Ascending aorta (tissue), 2 donors: Measurements from ENCODE around the gene SORCS2. TPM values are rescaled to one million over a fixed set of nuclear protein-coding genes. Genes with fewer than 3 reads are reported as not detected.

Source experiments
- DNase-seq, 2 donors: peaks; one replicate each; pipeline ENCODE4 v3.0.0-alpha.2; 2019; ENCODE audit warnings: low spot score in 2 of 2
- H3K27ac ChIP-seq, 2 donors: fragments of 200-600 bp; sonication (generic); one replicate each; pipeline ENCODE4 v1.5.1; 2016 to 2017; ENCODE audit warnings: mild to moderate bottlenecking in 1 of 2
- H3K27me3 ChIP-seq: fragments of 200-600 bp; sonication (generic); one replicate; pipeline ENCODE4 v1.5.1; 2017
- H3K36me3 ChIP-seq, 2 donors: fragments of 200-600 bp; sonication (generic); one replicate each; pipeline ENCODE4 v1.5.1; 2016
- H3K4me1 ChIP-seq, 2 donors: fragments of 200-600 bp; sonication (generic); one replicate each; pipeline ENCODE4 v1.5.1; 2016 to 2017; ENCODE audit warnings: mild to moderate bottlenecking in 1 of 2
- H3K4me3 ChIP-seq, 2 donors: fragments of 200-600 bp; sonication (generic); one replicate each; pipeline ENCODE4 v1.5.1; 2016 to 2017; ENCODE audit warnings: mild to moderate bottlenecking in 1 of 2
- H3K9me3 ChIP-seq, 2 donors: fragments of 200-600 bp; sonication (generic); one replicate each; pipeline ENCODE4 v1.5.1; 2016
- intact Hi-C: fragments of 100-400 bp; cut with DNase I; formaldehyde crosslinking; loops from one replicate; pipeline ENCODE4 v1.15.1; 2023
- total RNA-seq: library from RNA; depleted of rRNA; stranded (reverse); fragments of >200 nt; gene quantifications from one replicate; pipeline ENCODE4 v1.1.0, GENCODE V29; 2016
- TF ChIP-seq, protein P1 (sequence below), 3 experiments: fragments of 200-600 bp in 2 of 3; fragments of 450-650 bp in 1 of 3; sonication (generic) in 2 of 3; IDR thresholded peaks; one replicate each; pipeline ENCODE4 v1.5.1; 2016 to 2019; ENCODE audit warnings: antibody characterized with exemption in 3 of 3, mild to moderate bottlenecking in 1 of 3, moderate library complexity in 1 of 3

SORCS2 gene
- total RNA-seq, 1 donor from 2014 or later, result 0.32 TPM

DNA sequence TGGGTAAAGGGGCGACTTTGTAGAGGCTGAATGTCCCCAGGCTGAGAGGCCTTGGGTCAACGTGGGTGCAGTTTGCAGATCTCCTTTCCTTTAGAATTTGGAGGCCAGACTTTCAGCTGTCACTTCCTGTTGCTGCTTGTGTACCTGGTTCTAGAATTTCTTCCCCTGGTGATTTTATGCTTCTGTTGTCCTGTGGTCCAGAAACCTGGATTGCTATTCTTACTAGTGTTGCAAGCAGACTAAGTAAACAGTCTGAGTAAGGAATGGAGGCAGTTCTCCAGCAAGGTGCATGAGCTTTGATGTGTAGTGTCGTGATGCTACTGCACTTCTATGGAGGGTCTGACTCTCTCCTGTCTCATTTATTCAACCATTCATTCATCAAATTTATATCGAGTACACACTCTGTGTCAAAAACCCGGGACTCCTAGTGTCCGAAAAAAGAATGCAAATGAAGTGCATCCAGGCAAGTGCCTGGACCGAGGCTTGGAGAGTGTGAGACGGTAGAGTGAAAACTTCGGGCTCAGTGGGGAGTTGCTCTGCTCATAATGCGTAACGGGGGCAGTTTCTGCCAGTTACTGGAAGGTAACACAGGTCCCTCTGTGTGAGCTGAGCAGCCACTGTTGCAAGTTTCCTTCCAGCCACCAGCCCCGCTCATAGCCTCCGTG, 83.3 kb downstream of the SORCS2 start:
- H3K27me3 ChIP-seq, result no peaks in the 10 kb centered on the region
- no peaks in the 10 kb centered on the region for H3K36me3 ChIP-seq
- intact Hi-C loops, result no loop called here
- DNase-seq, result no peak
- TF ChIP-seq, protein P1, sequence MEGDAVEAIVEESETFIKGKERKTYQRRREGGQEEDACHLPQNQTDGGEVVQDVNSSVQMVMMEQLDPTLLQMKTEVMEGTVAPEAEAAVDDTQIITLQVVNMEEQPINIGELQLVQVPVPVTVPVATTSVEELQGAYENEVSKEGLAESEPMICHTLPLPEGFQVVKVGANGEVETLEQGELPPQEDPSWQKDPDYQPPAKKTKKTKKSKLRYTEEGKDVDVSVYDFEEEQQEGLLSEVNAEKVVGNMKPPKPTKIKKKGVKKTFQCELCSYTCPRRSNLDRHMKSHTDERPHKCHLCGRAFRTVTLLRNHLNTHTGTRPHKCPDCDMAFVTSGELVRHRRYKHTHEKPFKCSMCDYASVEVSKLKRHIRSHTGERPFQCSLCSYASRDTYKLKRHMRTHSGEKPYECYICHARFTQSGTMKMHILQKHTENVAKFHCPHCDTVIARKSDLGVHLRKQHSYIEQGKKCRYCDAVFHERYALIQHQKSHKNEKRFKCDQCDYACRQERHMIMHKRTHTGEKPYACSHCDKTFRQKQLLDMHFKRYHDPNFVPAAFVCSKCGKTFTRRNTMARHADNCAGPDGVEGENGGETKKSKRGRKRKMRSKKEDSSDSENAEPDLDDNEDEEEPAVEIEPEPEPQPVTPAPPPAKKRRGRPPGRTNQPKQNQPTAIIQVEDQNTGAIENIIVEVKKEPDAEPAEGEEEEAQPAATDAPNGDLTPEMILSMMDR (IDR thresholded peaks at IDR 0.05), result no peak
- no peaks in the 10 kb centered on the region for H3K4me1 ChIP-seq
- H3K4me3 ChIP-seq, result no peak overlapping the region
- H3K9me3 ChIP-seq, result no peaks in the 10 kb centered on the region
- H3K27ac ChIP-seq, result no peak overlapping the region

DNA sequence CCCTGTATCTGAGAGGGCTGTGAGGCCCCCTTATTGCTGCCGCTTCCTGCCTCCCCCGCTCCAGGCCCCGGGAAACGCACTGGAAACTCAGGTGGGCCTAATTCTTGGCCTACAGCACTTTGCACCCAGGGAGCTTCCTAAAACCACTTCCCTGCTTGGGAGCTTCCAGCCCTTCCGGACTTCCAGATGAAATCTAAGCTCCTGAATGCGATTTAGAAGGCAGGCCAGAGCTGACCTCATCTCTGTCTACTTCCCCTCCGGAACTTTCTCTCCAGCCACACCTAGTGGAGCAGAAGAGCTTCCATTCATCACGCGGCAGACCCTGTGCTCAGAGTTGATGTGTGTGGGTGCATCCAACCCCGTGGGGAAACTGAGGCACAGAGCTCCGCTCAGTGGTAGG, 84.2 kb downstream of the SORCS2 start:
- Histone ChIP-seq H3K27ac (no peak overlapping the region), H3K4me3 (no peak overlapping the region), H3K4me1 (no peaks in the 10 kb centered on the region), H3K36me3 (no peaks in the 10 kb centered on the region), H3K9me3 (no peaks in the 10 kb centered on the region), H3K27me3 (no peaks in the 10 kb centered on the region)
- TF ChIP-seq, protein P1 (IDR thresholded peaks at IDR 0.05), result no peak
- DNase-seq, result no peak
- intact Hi-C loops, result no loop called here

DNA sequence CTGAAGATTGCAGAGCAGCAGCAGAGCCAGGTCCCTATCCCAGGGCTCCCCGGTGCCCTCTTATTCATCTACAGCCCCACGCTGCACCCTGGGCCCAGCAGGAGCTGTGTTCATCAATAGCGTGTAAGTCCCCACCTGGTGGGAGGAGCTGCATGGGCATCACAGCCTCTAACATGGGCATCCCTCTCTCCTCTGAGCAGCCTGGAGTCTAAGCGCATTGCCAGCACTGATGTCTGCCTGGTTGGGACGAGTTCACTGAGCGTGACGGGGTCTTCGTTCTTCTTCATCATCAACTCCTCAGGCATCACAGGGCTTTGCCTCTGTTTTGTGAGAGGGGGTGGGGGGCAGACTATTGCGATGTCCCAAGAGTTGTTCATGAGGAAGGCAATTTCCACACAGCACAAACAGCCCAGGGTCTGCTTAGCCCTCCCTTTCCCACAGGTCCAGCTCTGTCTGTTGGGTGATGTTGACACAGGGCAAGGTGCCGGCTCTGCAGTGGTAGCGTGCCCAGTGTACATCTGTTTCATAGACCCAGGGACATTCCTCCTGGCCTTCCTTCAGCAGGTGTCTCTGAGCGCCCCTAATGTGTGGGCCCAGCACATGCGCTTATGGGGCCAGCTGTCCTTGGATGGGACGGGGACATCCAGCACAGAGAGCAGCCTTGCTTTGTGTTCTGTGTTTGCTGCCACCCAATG, 85.9 kb downstream of the SORCS2 start:
- H3K27ac ChIP-seq, result no peak overlapping the region
- no peak overlapping the region for H3K4me3 ChIP-seq
- DNase-seq, result no peak
- intact Hi-C loops, result no loop called here
- no peaks in the 10 kb centered on the region for H3K9me3 ChIP-seq
- TF ChIP-seq, protein P1 (IDR thresholded peaks at IDR 0.05), result no peak
- no peaks in the 10 kb centered on the region for H3K36me3 ChIP-seq
- H3K27me3 ChIP-seq, result no peaks in the 10 kb centered on the region
- H3K4me1 ChIP-seq, result no peaks in the 10 kb centered on the region

DNA sequence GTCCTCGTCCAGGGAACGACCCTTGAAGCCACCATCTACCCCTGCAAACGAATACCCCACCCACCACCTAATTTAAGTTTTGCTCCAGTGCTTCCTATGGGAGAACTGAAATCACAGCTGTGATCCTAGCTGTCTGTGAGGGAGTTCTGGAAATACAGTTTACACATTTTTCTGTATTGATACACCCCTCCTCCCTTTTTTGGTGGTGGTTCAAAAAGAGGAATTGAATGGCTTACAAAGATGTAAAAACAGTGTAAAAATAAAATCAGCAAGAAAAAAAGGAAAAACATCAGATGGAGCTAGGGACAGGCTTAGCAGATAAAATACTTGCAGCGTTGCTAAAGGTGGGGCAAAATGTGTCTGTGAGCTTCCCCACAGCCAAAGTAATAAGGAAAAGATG, 86.6 kb downstream of the SORCS2 start:
- Histone ChIP-seq H3K4me1 (no peaks in the 10 kb centered on the region), H3K36me3 (no peaks in the 10 kb centered on the region), H3K27ac (no peak overlapping the region), H3K4me3 (no peak overlapping the region), H3K9me3 (no peaks in the 10 kb centered on the region), H3K27me3 (no peaks in the 10 kb centered on the region)
- no peak for DNase-seq
- TF ChIP-seq, protein P1 (IDR thresholded peaks at IDR 0.05), result no peak
- intact Hi-C loops, result no loop called here

DNA sequence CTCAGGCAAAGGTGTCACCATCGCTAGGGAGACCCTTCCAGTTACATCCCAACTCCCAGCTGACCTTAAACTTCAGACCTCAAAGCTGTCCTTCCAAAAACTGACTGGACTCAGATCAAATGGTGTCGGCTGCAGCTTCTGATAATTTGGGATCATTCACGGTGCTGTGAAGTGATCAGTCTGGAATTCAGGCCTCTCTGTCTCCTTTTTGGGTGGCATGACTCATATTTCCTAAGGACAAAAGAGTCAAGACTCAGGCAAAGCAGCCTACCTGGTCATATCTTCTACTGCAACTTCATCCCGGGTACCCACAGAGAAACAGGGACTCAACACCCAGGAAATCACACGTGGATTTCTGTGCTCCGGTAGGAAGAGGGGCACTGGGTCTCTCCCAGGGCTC, 87.6 kb downstream of the SORCS2 start:
- no peaks in the 10 kb centered on the region for H3K27me3 ChIP-seq
- no peak for DNase-seq
- intact Hi-C loops, result no loop called here
- TF ChIP-seq, protein P1 (IDR thresholded peaks at IDR 0.05), result no peak
- H3K36me3 ChIP-seq, result no peaks in the 10 kb centered on the region
- no peak overlapping the region for H3K4me3 ChIP-seq
- H3K27ac ChIP-seq, result no peak overlapping the region
- no peaks in the 10 kb centered on the region for H3K9me3 ChIP-seq
- no peaks in the 10 kb centered on the region for H3K4me1 ChIP-seq
